SK-N-DZ (cell line): Measurements from ENCODE around the gene PAXIP1.
A peak's percentile ranks its signal among the peaks of the same experiment; 100 is the strongest.

Experiments used
- DNase-seq: peaks from one replicate; pipeline ENCODE4 v3.0.0-alpha.2; 2015; ENCODE audit warnings: low spot score

PAXIP1 gene

DNA sequence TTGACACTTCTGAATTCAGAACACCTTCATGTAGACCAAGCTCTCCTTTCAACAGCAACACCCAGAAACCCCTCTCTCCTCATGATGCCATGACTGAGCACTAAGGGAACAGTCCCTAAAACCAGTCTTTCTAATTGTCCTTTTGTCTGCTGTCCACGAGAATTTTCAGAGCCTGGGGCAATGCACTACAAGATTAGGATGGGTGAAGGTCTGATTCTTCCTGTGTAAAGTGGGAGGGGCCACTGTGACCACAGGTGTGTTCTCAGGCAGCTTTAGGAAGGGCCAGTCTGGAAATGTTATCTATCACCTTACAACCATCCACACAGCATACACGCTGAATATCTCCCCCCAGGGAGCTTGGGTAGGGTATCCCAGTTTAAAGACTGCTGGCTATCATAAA, 7.9 kb downstream of the PAXIP1 start:
- DNase-seq = no peak

DNA sequence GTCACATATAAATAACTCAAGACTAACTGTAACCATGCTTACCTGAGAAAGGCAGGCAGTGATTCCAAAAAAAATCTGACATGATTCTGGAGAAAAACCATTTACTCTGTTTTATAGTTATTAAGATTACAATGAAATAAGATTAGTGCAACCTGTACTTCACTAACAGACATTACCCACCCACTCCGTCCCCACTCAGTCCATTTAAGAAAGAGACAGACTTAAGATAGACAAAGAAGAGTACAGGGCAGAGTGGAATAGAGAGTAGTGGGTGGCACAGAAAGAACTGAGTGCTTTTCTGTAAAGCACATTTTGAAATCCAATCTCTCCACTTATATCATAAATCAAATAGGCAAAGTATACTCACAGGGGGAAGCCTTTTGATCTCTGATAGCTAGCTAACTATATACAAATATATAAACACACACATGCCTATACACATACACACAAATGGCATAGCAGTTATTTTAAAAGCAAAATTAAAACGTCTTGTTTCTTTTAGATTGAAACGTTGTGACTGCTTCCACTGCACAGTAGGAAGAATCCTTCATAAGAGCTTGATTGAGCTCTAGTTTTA, 11.9 kb downstream of the PAXIP1 start:
- no peak for DNase-seq

DNA sequence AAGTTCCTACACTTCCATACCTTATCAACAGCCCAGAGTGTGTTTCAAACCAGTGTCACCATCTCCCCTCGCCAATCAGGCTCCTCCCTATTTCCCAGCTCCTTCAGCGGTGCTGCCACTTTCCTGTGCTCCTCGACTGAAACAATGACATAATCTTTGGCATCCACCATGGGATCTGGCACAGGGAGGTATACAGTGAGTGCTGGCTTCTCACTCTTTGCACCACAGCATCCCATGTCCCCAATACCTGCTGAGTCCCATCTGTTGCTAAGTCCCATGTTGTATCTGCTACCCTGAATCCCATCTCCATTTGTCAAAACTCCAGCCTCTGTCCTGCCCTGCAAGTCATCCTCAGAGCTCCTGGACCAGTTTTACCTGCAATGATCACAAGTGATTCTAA, 15.4 kb downstream of the PAXIP1 start:
- no peak for DNase-seq

DNA sequence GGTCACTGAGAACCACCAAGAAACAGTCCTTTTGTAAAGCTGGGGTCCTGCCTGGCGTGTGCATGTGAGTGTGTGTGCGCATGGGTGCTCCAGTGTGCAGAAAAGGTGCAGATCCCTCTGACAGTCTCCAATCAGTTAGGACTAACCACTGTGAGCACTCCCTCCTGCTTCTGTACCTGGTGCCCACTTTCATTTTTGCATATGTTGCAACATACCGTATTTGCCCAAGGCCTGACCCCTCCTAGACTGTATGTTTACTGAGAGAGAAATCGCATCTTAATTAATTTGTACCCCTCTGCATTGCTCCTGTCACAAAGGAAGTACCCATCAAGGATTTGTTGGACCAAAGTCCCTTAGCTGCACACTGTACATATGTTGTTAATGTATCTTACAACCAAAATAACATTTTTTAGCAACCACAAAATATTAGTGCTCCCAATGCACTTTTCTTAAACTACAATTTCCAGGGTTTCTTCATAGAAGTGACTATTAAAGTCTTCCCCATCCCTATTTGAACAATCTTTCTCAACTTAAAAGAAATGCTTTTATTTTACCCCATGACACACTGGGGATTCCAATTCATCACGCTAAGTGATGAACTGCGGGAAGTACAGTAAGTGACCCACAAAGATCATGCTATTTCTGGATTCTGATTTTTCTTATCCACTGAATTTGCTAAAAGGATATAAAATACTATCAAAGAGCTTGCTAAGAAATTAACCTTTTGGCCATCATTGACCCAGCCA, 16.6 kb downstream of the PAXIP1 start:
- no peak for DNase-seq

DNA sequence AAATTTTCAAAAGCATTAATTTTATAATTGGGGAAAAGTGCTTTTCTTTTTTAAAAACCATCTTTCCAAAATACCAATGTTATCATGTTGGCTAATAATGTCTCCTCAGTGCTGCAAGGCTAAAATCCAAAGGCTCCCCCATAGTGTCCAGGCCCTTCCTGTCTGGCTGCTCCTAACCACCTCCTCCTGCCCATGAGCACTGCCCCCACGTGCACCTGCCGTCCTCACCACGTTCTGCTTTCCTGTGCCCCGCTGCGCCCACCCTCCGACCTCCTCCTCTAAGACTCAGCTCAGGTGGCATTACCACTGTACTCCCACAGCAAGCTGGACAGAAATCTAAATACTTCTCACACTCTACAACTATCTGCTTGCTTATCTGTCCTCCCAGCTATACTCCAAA, 17.7 kb downstream of the PAXIP1 start:
- DNase-seq = no peak

DNA sequence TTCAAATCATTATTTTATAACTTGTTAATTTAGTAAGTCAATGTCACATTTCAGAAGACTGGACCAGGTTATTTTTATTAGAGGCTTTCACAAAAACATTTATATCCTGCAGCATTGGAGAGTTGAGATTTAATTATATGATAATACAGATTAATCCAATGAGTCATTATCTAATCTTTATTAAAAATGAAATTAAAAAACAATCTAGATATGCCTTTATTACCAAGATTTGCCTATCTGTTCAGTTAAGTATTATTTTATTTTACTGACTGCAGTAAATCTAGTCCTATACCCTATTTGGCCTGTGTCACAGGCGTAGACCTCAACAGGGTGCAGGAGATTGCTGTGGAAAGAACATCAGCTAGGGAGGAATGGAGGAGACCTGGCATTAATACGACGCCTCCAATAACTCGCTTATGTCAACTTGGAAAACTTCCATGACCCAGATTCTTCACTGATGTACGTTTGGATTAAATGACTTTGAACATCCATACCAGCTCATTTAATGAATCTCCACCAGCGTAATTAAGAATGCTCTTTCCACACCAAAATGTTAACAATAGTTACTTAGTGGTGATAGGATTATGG, 18.2 kb downstream of the PAXIP1 start:
- no peak for DNase-seq

GRCh38 chr7:154978017-154978416, 24.9 kb downstream of the PAXIP1 start:
- no peak for DNase-seq

DNA sequence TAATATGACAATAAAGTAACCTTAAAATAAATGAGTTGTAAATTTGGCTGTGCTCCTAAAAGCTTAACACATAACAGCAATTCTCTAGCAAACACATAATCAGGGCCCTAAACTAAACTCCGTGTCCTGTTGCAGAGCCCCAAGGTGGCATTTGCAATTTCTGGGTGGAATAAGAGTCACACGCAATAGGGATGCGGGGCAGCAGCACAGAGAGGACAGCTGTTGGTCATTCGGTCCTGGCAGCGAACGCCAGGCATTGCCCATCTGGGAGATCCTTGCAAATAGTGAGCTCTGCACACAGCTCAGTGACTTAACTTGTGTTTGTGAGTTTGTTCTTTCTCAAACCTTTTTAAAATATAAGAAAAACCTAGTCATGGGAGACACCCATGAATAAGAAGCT, 25.7 kb downstream of the PAXIP1 start:
- no peak for DNase-seq

DNA sequence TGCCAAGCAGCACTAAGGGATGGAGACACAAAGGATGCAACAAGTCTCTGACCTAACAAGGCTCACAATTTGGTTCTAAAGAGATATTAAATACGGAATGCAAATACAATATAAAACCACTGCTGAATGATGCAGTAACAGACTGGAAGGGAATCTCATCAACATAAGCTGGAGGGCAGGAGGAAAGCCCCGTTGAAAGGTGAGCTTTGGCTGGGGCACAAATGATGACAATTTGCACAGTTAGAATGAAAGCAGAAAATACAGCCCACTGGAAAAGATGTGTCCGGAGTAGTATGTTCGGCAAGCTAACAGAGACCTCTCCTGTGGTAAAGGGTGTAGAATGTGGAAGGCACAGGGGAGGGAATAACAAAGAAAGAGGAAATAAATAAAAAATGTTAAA, 26.1 kb downstream of the PAXIP1 start:
- no peak for DNase-seq

DNA sequence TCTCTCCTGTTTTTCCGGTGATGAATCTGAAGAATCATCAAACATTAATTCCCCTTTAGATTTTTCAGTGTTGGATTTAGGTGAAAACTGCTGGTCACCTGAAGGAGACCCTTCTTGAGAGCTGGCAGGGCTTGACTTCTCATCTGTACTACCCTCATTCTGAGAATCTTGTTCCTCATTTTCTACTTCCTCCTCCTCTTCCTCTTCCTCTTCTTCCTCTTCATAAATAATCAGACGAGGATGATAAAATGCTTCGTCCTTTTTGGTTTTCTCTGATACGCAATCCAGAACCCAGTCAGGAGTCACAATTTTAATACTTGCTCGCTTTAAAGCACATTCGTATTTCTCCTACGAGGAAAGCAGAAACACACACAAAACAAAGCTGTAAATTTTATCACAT, 26.9 kb downstream of the PAXIP1 start:
- DNase-seq = no peak

- no peak for DNase-seq
Measured at GRCh38 chr7:154973381-154973780, 29.5 kb downstream of the PAXIP1 start.

DNA sequence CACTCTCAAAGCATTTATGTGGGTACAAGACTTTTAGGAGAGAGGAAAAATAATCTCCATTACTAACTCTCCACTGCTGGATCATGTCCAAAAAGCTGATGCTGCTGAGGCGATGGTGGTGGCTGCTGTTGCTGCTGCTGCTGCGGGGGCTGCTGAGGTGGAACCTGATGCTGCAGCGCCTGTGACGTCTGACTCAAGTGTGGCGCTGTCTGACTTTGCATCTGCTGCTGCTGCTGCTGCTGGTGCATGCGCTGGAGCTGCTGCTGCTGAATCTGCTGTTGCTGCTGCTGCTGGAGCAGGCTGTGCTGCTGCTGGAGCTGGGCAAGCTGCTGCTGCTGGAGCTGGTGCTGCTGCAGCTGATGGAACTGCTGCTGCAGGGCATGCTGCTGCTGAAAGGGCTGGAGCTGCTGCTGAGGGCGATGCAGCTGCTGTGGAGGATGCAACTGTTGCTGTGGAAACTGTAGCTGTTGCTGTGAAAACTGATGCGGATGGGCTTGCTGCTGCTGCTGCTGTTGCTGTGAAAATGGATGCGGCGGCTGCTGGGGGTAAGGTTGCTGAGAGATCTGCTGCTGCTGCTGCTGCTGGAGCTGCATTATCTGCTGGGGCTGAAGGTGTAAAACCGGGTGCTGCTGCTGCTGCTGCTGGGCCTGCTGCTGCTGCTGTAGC, 34.5 kb downstream of the PAXIP1 start:
- DNase-seq = no peak

DNA sequence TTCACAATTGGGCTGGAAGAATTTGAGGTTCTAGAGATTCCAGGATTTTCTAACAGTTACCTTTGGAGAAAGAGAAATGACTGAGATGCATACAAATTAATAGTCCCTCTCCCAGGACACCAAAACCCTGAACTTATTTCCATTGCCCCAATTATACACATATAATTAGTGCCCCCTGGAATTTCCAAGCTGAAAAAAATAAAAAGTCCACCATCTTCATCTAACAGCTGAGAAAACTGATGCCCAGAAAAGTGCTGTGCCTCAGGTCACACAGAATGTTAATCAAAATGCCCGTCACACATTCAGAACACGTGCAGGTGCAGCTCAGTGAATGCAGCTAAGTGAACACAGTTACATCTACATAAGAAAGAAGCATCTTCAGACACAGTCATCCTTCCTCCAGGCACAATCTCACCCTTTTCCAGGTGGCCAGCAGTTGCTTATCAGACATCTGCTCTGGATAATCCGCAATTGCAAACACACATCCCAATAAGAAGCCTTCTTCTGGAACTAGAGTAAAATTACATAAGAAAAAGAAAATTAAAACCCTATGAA, 35.4 kb downstream of the PAXIP1 start:
- DNase-seq = no peak

DNA sequence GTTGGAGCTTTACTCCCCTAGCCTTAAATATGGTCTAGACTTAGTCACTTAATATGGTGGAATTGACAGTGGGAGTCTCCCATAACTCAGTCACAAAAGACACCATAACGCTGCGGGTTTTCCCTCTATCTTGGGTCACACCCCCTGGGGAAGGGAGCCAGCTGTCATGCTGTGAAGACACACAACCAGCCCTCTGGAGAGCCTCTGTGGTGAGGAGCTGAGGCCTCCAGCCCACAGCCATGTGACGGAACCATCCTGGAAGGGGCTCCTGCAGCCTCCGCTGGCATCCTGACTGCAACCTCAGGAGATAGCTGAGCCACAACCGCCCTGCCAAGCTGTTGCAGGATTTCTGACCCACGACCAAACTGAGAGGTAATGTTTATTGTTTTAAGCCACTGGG, 37.9 kb downstream of the PAXIP1 start:
- no peak for DNase-seq

GRCh38 chr7:154960063-154960790, 42.7 kb downstream of the PAXIP1 start:
- DNase-seq = no peak

- DNase-seq = no peak
Measured at GRCh38 chr7:154956427-154956826, 46.5 kb downstream of the PAXIP1 start.

DNA sequence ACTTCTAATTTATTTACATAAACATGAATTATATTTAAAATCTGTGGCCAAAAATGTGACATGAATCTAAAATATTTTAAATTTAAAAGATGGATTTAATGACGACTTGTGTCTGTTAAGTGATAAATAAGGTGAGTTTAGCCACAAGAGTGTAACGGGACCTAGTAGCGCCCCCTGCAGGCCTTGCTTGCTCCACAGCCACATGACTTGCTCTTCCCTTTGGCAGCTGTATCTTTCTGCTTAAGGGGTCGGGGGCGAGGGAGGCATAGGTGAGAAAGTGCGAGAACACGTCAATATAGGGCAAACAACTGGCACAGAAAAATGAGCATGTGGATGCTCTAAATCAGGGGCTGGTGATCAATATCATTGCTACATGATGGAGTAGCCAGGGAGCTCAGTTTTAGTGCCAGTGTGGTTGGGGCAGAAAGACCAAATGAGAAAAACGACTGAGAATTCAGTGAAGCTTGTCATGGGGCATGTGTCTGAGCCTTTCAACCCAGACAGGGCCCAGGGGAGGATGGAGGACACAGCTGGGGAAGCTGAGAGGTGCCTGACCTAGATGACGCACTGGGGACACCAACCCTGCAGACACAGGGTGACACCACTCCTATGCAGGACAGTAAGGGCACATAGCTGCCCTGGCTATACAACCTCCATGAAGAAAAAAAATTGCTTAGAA, 49.8 kb downstream of the PAXIP1 start:
- peak; percentile 34 for DNase-seq

- no peak for DNase-seq
Measured at GRCh38 chr7:154950960-154951359, 52.0 kb downstream of the PAXIP1 start.

GRCh38 chr7:154947604-154948003, 55.3 kb downstream of the PAXIP1 start:
- no peak for DNase-seq

DNA sequence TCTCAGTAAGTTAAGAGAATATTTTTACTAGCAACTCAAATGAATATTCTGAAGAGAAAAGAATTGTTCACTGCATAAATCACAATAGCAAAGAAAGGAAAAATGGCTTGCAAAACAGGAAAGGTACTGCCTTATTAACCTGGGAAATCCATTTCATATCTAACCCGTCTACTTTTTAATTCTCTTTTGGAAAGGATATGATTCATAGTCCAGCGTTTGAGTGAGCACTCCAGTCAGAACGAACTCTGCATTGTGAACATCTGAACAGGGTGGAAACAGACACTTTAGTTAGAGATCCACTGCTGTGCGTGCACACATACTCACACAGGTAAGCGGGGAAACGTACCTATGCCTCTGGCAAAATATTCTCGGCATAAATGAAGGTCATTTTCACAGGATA, 56.8 kb downstream of the PAXIP1 start:
- no peak for DNase-seq

DNA sequence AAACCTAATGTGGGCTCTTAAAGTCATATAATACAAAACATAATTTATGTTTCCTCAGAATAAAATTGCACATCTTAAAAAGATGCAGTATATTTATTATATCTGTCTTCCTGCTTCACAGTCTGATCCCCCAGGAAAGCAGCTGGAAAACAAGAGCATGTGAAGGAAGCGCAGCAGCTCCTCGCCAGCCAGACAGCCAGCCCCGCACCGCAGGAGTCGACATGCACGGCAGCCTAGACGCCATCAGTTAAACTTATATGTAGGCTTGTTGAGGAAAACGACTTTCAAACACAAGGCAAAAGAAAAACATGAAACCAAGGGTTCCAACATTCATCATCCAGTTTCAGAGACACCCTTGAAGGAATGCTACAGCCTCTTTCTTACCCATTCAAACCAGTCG, 59.0 kb downstream of the PAXIP1 start:
- no peak for DNase-seq
